DND-41 (cell line): Measurements from ENCODE around the gene TEX22.

Experiments used
- ATAC-seq: fragments of 200-7000 bp; cut with Tn5 transposase; 3 replicates; pipeline ENCODE4 v1.9.1; 2021; ENCODE audit warnings: low read depth; ENCODE audit not compliant: insufficient read depth
- DNase-seq: peaks from one replicate; pipeline ENCODE4 v3.0.0-alpha.2; 2020
- H2AFZ ChIP-seq: 2 replicates; pipeline ENCODE4 v1.6.0; 2012; ENCODE audit warnings: low read depth, low read length
- H3K27ac ChIP-seq: 2 replicates; pipeline ENCODE4 v1.5.1; 2012; ENCODE audit warnings: low read length, inconsistent platforms
- H3K27me3 ChIP-seq: fragments of 200-600 bp; sonication (generic); 2 replicates; pipeline ENCODE4 v1.6.0; 2012; ENCODE audit warnings: low read length, mild to moderate bottlenecking, inconsistent platforms; ENCODE audit not compliant: insufficient read depth, poor library complexity
- H3K36me3 ChIP-seq: 2 replicates; pipeline ENCODE4 v1.5.1; 2012; ENCODE audit warnings: low read length, inconsistent platforms; ENCODE audit not compliant: insufficient read depth
- H3K4me1 ChIP-seq: 2 replicates; pipeline ENCODE4 v1.5.1; 2012; ENCODE audit warnings: mild to moderate bottlenecking, low read length; ENCODE audit not compliant: insufficient read depth
- H3K4me2 ChIP-seq: 2 replicates; pipeline ENCODE4 v1.6.0; 2012; ENCODE audit warnings: mild to moderate bottlenecking, moderate library complexity, low read length, inconsistent platforms; ENCODE audit not compliant: insufficient read depth
- H3K4me3 ChIP-seq, 2 experiments: fragments of 200-600 bp in 1 of 2; shearing (Covaris generic) in 1 of 2; 2 replicates each; pipeline ENCODE4 v1.5.1; 2012 to 2016; ENCODE audit warnings: inconsistent platforms in 2 of 2, low read length in 2 of 2, mild to moderate bottlenecking in 2 of 2, low read depth in 1 of 2, moderate library complexity in 1 of 2
- H3K79me2 ChIP-seq: 2 replicates; pipeline ENCODE4 v1.6.0; 2012; ENCODE audit warnings: low read length, inconsistent platforms; ENCODE audit not compliant: insufficient read depth
- H3K9ac ChIP-seq: 2 replicates; pipeline ENCODE4 v1.6.0; 2012; ENCODE audit warnings: low read depth, mild to moderate bottlenecking, inconsistent platforms, low read length, moderate library complexity
- H3K9me3 ChIP-seq: 2 replicates; pipeline ENCODE4 v1.5.1; 2012; ENCODE audit warnings: low read length, moderate library complexity, mild to moderate bottlenecking, inconsistent platforms; ENCODE audit not compliant: insufficient read depth, severe bottlenecking
- H4K20me1 ChIP-seq: 2 replicates; pipeline ENCODE4 v1.6.0; 2012; ENCODE audit warnings: low read length; ENCODE audit not compliant: insufficient read depth
- EZH2 ChIP-seq: IDR thresholded peaks from 3 replicates; pipeline ENCODE4 v1.6.1; 2012; ENCODE audit warnings: borderline replicate concordance, low read depth, mild to moderate bottlenecking, moderate library complexity, low read length, inconsistent platforms; ENCODE audit not compliant: severe bottlenecking
- TF ChIP-seq, protein P1 (sequence below): IDR thresholded peaks from 2 replicates; pipeline ENCODE4 v1.5.1; 2012; ENCODE audit warnings: borderline replicate concordance, low read length, moderate library complexity, mild to moderate bottlenecking; ENCODE audit not compliant: poor library complexity, severe bottlenecking; ENCODE audit errors: extremely low read depth

TEX22 gene

DNA sequence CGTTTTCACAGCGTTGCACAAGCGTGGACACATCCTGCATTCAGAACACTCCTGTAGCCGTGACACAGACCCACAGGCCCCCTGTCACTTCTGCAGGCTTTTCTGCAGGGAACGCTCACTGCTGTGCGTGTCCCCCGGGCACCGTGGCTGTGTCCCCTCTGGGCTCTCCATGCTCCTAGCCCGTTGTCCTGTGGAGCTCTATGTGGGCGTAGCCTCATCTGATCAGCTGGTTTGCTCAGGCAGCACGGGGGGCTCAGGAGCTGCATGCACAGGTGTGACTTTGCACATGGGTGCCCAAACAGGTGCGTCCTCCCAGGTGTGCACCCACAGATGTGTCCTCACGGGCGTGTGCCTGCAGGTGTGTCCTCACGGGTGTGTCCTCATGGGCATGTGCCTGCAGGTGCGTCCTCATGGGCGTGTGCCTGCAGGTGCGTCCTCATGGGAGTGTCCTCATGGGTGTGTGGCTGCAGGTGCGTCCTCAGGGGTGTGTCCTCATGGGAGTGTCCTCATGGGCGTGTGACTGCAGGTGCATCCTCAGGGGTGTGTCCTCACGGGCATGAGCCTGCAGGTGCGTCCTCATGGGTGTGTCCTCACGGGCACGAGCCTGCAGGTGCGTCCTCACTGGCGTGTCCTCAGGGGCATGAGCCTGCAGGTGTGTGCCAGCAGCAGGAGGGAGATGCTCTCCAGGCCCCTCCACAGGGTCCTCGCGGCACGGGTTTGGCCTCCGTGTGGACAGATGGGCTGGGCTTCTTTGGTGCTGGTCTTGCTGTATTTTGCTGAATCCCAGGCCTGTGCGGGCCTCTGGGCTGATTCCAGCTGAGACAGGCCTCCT is 38.8 kb downstream of the TEX22 start:
- Histone ChIP-seq H2AFZ (no peak overlapping the region), H3K4me3 (no peak overlapping the region), H3K79me2 (peaks cover 90% of the 10 kb centered on the region), H3K27ac (no peak overlapping the region), H3K36me3 (peaks cover 65% of the 10 kb centered on the region), H3K4me1 (no peaks in the 10 kb centered on the region), H4K20me1 (peaks cover 85% of the 10 kb centered on the region), H3K4me2 (no peak overlapping the region), H3K27me3 (no peaks in the 10 kb centered on the region), H3K9me3 (no peaks in the 10 kb centered on the region), H3K9ac (no peak overlapping the region)
- no peak for ATAC-seq
- no peak for DNase-seq
- TF ChIP-seq, protein P1, sequence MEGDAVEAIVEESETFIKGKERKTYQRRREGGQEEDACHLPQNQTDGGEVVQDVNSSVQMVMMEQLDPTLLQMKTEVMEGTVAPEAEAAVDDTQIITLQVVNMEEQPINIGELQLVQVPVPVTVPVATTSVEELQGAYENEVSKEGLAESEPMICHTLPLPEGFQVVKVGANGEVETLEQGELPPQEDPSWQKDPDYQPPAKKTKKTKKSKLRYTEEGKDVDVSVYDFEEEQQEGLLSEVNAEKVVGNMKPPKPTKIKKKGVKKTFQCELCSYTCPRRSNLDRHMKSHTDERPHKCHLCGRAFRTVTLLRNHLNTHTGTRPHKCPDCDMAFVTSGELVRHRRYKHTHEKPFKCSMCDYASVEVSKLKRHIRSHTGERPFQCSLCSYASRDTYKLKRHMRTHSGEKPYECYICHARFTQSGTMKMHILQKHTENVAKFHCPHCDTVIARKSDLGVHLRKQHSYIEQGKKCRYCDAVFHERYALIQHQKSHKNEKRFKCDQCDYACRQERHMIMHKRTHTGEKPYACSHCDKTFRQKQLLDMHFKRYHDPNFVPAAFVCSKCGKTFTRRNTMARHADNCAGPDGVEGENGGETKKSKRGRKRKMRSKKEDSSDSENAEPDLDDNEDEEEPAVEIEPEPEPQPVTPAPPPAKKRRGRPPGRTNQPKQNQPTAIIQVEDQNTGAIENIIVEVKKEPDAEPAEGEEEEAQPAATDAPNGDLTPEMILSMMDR = no peak
- no peak for TF ChIP-seq EZH2

DNA sequence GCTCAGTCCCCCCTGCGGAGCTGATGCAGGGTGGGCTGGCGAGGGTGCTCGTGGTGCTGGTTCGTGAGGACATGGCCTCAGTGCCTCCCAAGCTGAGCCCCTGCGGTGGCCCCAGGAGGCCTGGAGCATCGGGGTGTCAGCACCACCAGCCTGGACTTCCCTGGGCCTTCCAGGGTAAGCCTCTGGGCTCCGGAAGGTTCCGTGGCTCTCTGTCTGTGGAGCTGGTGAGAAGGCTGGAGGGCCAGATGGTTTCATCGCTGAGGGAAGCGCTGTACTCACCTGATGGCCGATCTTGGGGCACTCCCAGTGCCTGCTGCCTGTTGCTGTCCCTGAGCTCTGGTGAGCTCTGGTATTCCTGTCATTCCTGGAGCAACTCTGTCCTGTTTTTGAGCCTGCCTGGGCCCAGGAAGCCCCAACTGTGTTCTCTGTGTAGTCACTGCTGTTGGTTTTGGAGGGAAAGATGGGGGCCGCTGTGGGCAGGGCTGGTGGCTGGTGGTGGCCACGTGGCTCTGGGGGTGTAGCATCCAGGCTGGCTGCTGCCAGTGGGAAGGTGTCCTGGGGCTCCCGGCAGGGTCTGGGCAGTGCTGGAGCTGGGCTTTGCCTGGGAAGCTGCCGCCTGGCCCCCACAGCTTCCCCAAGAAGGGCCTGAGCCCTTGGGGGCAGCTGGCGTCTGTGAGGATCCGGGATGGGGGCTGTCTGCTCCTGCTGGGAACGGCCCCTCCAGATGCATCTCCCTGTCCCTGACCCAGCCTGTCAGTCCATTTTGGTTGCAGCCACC is 39.6 kb downstream of the TEX22 start:
- TF ChIP-seq, protein P1 = no peak
- TF ChIP-seq EZH2 = no peak
- Histone ChIP-seq H3K9me3 (no peaks in the 10 kb centered on the region), H3K27me3 (no peaks in the 10 kb centered on the region), H3K27ac (no peak overlapping the region), H2AFZ (no peak overlapping the region), H3K79me2 (peaks cover 90% of the 10 kb centered on the region), H3K9ac (no peak overlapping the region), H4K20me1 (peaks cover 88% of the 10 kb centered on the region), H3K36me3 (peaks cover 73% of the 10 kb centered on the region), H3K4me3 (no peak overlapping the region), H3K4me1 (no peaks in the 10 kb centered on the region), H3K4me2 (no peak overlapping the region)
- no peak for ATAC-seq
- no peak for DNase-seq

- peaks cover 73% of the 10 kb centered on the region for H3K36me3 ChIP-seq
- TF ChIP-seq, protein P1 = no peak
- TF ChIP-seq EZH2 = no peak
- peaks cover 82% of the 10 kb centered on the region for H4K20me1 ChIP-seq
Measured at GRCh38 chr14:105439179-105439578, 40.8 kb downstream of the TEX22 start.

More at GRCh38 chr14:105439179-105439578, 40.8 kb downstream of the TEX22 start:
- Histone ChIP-seq H3K27me3 (no peaks in the 10 kb centered on the region), H3K79me2 (peaks cover 80% of the 10 kb centered on the region), H3K9me3 (no peaks in the 10 kb centered on the region), H3K27ac (no peak overlapping the region), H3K9ac (no peak overlapping the region), H2AFZ (no peak overlapping the region), H3K4me2 (no peak overlapping the region), H3K4me1 (no peaks in the 10 kb centered on the region), H3K4me3 (no peak overlapping the region)
- ATAC-seq (no peak), DNase-seq (no peak)
